HG03558 (cell line): ENCODE results near the gene CDC7.

Experiments used
- ATAC-seq: cut with Tn5 transposase; IDR thresholded peaks from one replicate; pipeline ENCODE4 v1.9.1; 2021; ENCODE audit warnings: moderate number of reproducible peaks; ENCODE audit not compliant: unreplicated experiment; ENCODE audit errors: extremely low read depth

The CDC7 gene

GRCh38 chr1:91568261-91568660, 67.6 kb downstream of the CDC7 start:
- no peak for ATAC-seq

GRCh38 chr1:91569411-91570119, 68.9 kb downstream of the CDC7 start:
- no peak for ATAC-seq

DNA sequence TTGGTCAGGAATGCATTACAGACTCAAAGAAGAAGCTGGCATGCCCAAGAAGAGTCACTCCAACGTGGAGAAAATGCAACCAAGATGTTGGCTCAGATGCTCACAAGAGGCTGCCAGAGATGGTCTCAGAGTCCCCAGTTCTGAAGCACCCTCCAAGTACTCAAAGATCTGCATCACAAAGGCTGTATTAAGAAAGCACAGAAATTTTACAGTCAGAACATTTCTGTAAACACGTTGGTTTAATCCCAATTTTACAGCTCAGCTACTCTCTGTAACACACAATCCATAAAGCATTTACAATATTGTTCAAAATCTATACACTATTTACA, 69.4 kb downstream of the CDC7 start:
- ATAC-seq, result no peak

- ATAC-seq, result no peak
Measured at GRCh38 chr1:91572044-91572443, 71.4 kb downstream of the CDC7 start.
